GM12872 (cell line): ENCODE data around the gene CETP.

Experiments used
- TF ChIP-seq, protein P1 (sequence below): IDR thresholded peaks from 3 replicates; pipeline ENCODE4 v1.5.1; 2011; ENCODE audit warnings: low read depth, mild to moderate bottlenecking, low read length, moderate library complexity; ENCODE audit not compliant: insufficient read depth

The CETP gene

GRCh38 chr16:56961851-56962281, at the start of gene CETP:
Gene CETP (plus strand): TSS chr16:56961950. CDS start chr16:56961980, 30 bp downstream.
- TF ChIP-seq, protein P1, sequence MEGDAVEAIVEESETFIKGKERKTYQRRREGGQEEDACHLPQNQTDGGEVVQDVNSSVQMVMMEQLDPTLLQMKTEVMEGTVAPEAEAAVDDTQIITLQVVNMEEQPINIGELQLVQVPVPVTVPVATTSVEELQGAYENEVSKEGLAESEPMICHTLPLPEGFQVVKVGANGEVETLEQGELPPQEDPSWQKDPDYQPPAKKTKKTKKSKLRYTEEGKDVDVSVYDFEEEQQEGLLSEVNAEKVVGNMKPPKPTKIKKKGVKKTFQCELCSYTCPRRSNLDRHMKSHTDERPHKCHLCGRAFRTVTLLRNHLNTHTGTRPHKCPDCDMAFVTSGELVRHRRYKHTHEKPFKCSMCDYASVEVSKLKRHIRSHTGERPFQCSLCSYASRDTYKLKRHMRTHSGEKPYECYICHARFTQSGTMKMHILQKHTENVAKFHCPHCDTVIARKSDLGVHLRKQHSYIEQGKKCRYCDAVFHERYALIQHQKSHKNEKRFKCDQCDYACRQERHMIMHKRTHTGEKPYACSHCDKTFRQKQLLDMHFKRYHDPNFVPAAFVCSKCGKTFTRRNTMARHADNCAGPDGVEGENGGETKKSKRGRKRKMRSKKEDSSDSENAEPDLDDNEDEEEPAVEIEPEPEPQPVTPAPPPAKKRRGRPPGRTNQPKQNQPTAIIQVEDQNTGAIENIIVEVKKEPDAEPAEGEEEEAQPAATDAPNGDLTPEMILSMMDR, result no peak

DNA sequence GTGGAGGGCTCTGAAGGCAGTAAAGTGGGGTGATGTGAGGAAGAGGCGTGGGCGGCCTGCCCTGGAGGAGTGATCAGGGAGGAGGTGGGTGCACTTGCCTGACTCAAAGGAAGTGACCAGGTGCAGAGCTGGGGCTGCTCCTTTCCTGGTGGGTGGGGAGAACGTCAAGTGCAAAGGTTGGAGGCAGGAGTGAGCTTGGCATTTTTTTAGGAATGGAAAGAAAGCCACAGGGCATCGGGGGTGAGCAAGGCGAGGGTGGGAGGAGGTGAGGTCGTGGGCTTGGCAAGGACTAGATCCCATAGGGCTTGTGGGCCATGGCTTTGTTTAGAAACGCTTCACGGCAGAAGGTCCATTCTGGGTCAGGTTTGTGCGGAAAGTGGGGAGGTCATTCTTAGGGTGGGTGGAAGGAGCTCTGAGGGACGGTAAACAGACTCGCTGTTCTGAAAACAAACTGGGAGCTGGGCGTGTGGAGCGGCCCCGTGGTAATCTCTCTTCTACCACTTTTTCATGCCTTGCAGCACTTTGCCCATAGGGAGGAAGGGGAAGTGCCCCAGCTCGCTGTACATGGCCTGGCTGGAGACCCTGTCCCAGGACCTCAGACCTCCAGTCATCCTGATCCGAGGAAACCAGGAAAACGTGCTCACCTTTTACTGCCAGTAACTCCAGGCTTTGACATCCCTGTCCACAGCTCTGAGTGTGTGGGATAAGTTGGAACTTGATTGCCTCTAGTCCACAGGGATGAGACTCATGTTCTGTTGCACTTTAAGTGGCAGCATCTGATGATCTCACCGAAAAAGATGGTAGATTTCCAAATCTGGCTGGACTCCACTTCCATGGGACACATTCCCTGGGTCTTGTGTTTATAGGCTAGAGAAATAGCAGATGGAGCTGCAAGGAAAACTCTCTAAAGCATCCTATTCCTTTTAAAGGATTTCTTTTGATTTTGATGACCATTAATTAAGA, 48.7 kb upstream of the CETP start:
- TF ChIP-seq, protein P1, result no peak

DNA sequence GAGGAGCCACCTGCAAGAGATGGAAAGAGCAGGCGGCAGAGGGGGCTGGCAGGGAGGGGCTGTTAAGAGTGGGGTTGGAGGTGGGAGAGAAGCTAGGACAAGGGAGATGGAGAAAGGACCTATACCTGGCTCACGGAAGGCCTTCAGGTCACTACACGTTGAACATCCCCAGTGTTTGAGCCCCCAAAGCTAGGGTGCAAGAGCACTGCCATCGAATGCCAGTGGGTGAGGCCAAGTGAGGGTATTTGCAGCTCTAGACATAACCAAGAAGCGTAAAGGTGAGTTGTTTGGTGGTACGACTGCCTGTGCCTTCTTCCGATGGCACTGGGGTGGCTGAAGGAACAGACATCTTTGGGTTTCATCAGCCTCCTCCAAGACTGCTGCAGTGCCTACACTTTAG, 46.9 kb upstream of the CETP start:
- TF ChIP-seq, protein P1, result no peak

DNA sequence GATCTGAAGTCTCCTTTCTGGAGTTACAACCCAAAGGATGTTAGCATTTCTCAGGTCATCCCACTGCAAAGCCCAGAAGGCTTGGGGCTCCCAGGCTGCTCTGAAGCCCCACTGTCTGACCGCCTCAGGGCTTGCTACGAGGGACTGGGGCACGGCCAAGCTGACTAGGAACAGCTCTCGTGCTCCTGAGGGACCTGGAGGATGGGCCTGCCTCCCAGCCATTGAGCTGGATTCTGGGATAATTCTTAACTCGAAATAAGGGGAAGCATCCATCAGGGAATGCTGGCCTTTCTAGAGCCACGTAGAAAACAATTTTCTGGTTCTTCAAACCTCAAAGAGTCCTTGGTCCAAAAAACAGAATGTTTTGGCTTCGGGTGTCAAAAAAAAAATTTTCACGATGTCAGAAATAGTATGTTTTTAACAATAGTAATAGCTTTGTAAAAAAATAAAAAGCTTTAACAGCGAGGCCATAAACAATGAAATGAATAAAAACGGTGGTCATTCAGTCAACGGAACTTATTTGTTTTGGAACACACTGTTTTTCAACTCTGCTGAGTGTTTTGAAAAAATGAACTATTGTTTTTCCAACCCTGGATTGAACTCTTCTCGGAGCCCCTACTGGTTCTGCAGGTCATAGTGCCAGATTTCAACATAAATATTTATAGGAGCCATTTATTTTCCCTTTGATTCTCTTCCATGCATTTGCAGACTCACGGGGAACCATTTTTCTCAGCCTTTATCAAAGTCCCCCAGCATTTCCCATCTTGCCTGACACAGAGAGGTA, 46.2 kb upstream of the CETP start:
- TF ChIP-seq, protein P1, result no peak

- TF ChIP-seq, protein P1, result no peak
Measured at GRCh38 chr16:56916571-56917403, 45.0 kb upstream of the CETP start.

DNA sequence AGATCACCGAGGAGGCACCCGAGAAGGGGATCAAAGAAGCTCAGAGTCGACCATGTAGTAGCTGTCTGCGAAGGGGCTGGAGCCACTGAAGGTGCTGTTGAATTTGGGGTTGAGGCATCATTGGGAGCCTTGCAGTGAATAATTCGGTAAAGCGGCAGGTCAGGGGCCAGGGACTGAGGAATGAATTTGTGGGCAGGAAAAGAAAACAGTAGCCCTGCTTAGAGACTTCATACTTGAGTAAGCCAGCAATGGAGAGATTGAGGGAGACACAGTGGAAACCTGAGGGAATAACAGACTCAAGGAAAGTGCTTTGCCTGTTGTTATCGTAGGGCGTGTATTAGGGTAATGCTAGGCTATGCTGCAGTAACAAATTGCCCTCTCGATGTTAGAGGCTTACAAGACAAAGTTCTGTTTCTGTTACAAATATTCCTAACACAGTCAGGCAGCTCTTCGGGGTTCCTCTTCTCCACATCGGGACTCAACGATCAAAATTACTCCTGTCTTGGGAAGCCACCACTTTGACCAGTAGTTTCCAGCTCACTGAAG, 43.2 kb upstream of the CETP start:
- TF ChIP-seq, protein P1, result no peak
